Panc1 (cell line): ENCODE data around the gene TEX12. TPM values are rescaled to one million over a fixed set of nuclear protein-coding genes. Genes with fewer than 3 reads are reported as not detected.
A peak's percentile ranks its signal among the peaks of the same experiment; 100 is the strongest.

Experiments used
- ATAC-seq: fragments of 200-7000 bp; cut with Tn5 transposase; 2 replicates; pipeline ENCODE4 v1.9.1; 2020; ENCODE audit warnings: mild to moderate bottlenecking, moderate library complexity
- BruUV-seq: library from RNA; stranded (reverse); fragments of 400-500 nt; replicated peaks from 2 replicates; lab custom pipeline; 2021; lab: Mats Ljungman, UMichigan
- CTCF ChIA-PET: fragments of 300-600 bp; sonication (Branson Sonifier 250); formaldehyde crosslinking; loops from one replicate; lab custom pipeline; 2022; ENCODE audit warnings: antibody characterized with exemption; lab: Charles Lee
- POLR2A ChIA-PET: fragments of 300-600 bp; sonication (Branson Sonifier 250); formaldehyde crosslinking; loops from one replicate; lab custom pipeline; 2022; ENCODE audit warnings: antibody characterized with exemption; lab: Charles Lee
- DNase-seq: peaks from one replicate; pipeline ENCODE4 v3.0.0-alpha.2; 2010; ENCODE audit warnings: low read depth, low spot score
- H3K27ac ChIP-seq: 2 replicates; pipeline ENCODE4 v1.5.1; 2011; ENCODE audit warnings: mild to moderate bottlenecking, low read length, inconsistent platforms
- H3K27me3 ChIP-seq: fragments of 200-500 bp; sonication (Bioruptor generic); 2 replicates; pipeline ENCODE4 v1.6.0; 2014; ENCODE audit warnings: low read length, inconsistent platforms; ENCODE audit not compliant: control insufficient read depth, insufficient read depth
- H3K36me3 ChIP-seq: fragments of 200-500 bp; sonication (Bioruptor generic); 2 replicates; pipeline ENCODE4 v1.5.1; 2014; ENCODE audit warnings: inconsistent platforms, mild to moderate bottlenecking, low read length, moderate library complexity; ENCODE audit not compliant: control insufficient read depth, insufficient read depth
- H3K4me1 ChIP-seq: 2 replicates; pipeline ENCODE4 v1.5.1; 2011; ENCODE audit warnings: inconsistent platforms, mild to moderate bottlenecking, low read length, moderate library complexity; ENCODE audit not compliant: control insufficient read depth, insufficient read depth
- H3K4me3 ChIP-seq, 2 experiments: 2 replicates each; pipeline ENCODE4 v1.5.1; 2011 to 2012; ENCODE audit warnings: low read depth in 2 of 2, low read length in 2 of 2, mild to moderate bottlenecking in 2 of 2, inconsistent platforms in 1 of 2, moderate library complexity in 1 of 2
- H3K9me3 ChIP-seq: fragments of 200-500 bp; sonication (Bioruptor generic); 2 replicates; pipeline ENCODE4 v1.5.1; 2014; ENCODE audit warnings: low read depth, mild to moderate bottlenecking, inconsistent platforms, low read length, moderate library complexity; ENCODE audit not compliant: control insufficient read depth, insufficient read depth
- CTCF ChIP-seq: fragments of 450-650 bp; IDR thresholded peaks from 2 replicates; pipeline ENCODE4 v1.5.1; 2017; ENCODE audit warnings: mild to moderate bottlenecking
- POLR2AphosphoS5 ChIP-seq: IDR thresholded peaks from 2 replicates; pipeline ENCODE4 v1.6.1; 2012; ENCODE audit warnings: mild to moderate bottlenecking, low read depth, low read length, moderate library complexity
- REST ChIP-seq, 2 experiments: IDR thresholded peaks; 2 replicates each; pipeline ENCODE4 v1.6.1; 2011 to 2012; ENCODE audit warnings: low read depth in 2 of 2, control low read depth in 1 of 2, low read length in 1 of 2, mild to moderate bottlenecking in 1 of 2, moderate library complexity in 1 of 2; ENCODE audit not compliant: insufficient read depth in 1 of 2
- SIN3A ChIP-seq: IDR thresholded peaks from 2 replicates; pipeline ENCODE4 v1.6.1; 2012; ENCODE audit warnings: low read depth, mild to moderate bottlenecking, low read length, moderate library complexity, borderline replicate concordance; ENCODE audit not compliant: insufficient read depth
- TCF7L2 ChIP-seq: IDR thresholded peaks from 2 replicates; pipeline ENCODE4 v1.6.1; 2011; ENCODE audit warnings: mild to moderate bottlenecking, low read depth, low read length, inconsistent platforms
- in situ Hi-C: cut with HindIII; loops from 2 replicates; pipeline ENCODE4 v1.10.0; 2016; ENCODE audit warnings: low sequenced_read_pairs, low pct_unique_long_range_greater_than_20kb
- intact Hi-C: fragments of 100-400 bp; cut with micrococcal nuclease; formaldehyde crosslinking; loops from one replicate; pipeline ENCODE4 v1.10.0; 2022; ENCODE audit not compliant: unreplicated experiment
- total RNA-seq: library from RNA; stranded (reverse); gene quantifications from one replicate; pipeline ENCODE4 v1.2.1, GENCODE V29; 2021; ENCODE audit not compliant: unreplicated experiment

TEX12 gene
- total RNA-seq, 1 experiment from 2014 or later: 0.23 TPM

- DNase-seq: no peak
- Histone ChIP-seq H3K4me1 (peaks cover 59% of the 10 kb centered on the region), H3K36me3 (no peaks in the 10 kb centered on the region), H3K27ac (peak overlapping the region; percentile 55), H3K27me3 (no peaks in the 10 kb centered on the region), H3K9me3 (no peaks in the 10 kb centered on the region), H3K4me3 (peak overlapping the region in 1 of 2 experiments; percentile 37; a peak in 1 of 4 replicates)
- ChIA-PET POLR2A (interaction anchor here (0.6 kb wide), 1 partner anchor 394 kb away, joined by 5 read pairs; the partner anchor contains the start of gene PPP2R1B), CTCF (interaction anchor here (0.6 to 0.7 kb wide), 2 partner anchors 12 to 389 kb away, joined by 6 to 7 read pairs; no protein-coding TSS in a partner anchor)
- in situ Hi-C loops (no loop called here), intact Hi-C loops (loop anchor here (5.0 kb wide), 1 partner anchor 43 kb away; no protein-coding TSS in a partner anchor)
- TF ChIP-seq TCF7L2 (no peak), REST (IDR thresholded peaks at IDR 0.05; ENCODE audit: insufficient read depth in 1 of 2, low read depth in 2 of 2, low read length in 1 of 2) (no peak), CTCF (no peak), SIN3A (no peak), POLR2AphosphoS5 (no peak)
- no TSS peak for BruUV-seq
- no peak for ATAC-seq
Observed at GRCh38 chr11:112160091-112160848, 6.9 kb upstream of the TEX12 start.

GRCh38 chr11:112161012-112161411 lies 6.2 kb upstream of the TEX12 start:
- peak overlapping the region; percentile 19 for H3K27ac ChIP-seq
- no peaks in the 10 kb centered on the region for H3K27me3 ChIP-seq
- H3K4me3 ChIP-seq: peak overlapping the region in 1 of 2 experiments; percentile 7; a peak in 1 of 4 replicates

More at GRCh38 chr11:112161012-112161411, 6.2 kb upstream of the TEX12 start:
- CTCF ChIA-PET: no interaction called here
- POLR2A ChIA-PET: no interaction called here
- H3K36me3 ChIP-seq: no peaks in the 10 kb centered on the region
- intact Hi-C loops: loop anchor here (5.0 kb wide), 1 partner anchor 44 kb away; no protein-coding TSS in a partner anchor
- ATAC-seq (no peak), DNase-seq (no peak)
- H3K9me3 ChIP-seq: no peaks in the 10 kb centered on the region
- in situ Hi-C loops: no loop called here
- BruUV-seq: no TSS peak
- peaks cover 59% of the 10 kb centered on the region for H3K4me1 ChIP-seq
- TF ChIP-seq POLR2AphosphoS5: no peak
- TF ChIP-seq REST (IDR thresholded peaks at IDR 0.05; ENCODE audit: insufficient read depth in 1 of 2, low read depth in 2 of 2, low read length in 1 of 2): no peak
- TF ChIP-seq TCF7L2: no peak
- no peak for TF ChIP-seq SIN3A
- TF ChIP-seq CTCF: no peak
